ENCODE data around the gene CYB5R4. TPM values are rescaled to one million over a fixed set of nuclear protein-coding genes. Genes with fewer than 3 reads are reported as not detected.

Gene CYB5R4
- total and polyA plus RNA-seq, 2 of the 8 experiments (the other 6 are each of a cell fraction or from before 2014, with no cell fraction given): 2.8 to 14.6 TPM

DNA sequence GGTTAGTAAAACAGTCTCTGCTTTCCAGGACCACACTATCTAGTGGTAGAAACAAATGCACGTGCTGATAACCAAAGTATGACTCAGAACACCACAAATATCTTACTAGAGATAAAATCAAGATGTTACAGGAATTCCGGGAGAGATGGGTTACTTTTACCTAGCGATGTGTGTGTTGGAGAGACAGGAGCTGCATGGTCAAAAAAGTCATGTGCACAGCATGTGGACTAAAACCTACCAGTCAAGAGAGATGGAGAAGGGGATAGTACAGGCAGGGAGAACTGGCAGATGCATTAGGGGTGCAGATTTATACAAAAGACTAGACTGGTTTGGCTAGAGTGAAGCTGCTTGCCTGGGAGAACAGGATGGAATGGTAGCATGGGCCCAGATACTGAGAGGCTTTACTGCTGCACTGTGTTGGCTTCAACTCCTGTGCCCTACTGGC lies 98.8 kb downstream of the CYB5R4 start (continued):
- TF ChIP-seq TAF1 (IDR thresholded peaks at IDR 0.05; ENCODE audit: low read depth, low read length): no peak
